ENCODE measurements around the gene LOXHD1.

GRCh38 chr18:46571756-46572155 is 85.3 kb downstream of the LOXHD1 start:
- TF ChIP-seq, protein P1, sequence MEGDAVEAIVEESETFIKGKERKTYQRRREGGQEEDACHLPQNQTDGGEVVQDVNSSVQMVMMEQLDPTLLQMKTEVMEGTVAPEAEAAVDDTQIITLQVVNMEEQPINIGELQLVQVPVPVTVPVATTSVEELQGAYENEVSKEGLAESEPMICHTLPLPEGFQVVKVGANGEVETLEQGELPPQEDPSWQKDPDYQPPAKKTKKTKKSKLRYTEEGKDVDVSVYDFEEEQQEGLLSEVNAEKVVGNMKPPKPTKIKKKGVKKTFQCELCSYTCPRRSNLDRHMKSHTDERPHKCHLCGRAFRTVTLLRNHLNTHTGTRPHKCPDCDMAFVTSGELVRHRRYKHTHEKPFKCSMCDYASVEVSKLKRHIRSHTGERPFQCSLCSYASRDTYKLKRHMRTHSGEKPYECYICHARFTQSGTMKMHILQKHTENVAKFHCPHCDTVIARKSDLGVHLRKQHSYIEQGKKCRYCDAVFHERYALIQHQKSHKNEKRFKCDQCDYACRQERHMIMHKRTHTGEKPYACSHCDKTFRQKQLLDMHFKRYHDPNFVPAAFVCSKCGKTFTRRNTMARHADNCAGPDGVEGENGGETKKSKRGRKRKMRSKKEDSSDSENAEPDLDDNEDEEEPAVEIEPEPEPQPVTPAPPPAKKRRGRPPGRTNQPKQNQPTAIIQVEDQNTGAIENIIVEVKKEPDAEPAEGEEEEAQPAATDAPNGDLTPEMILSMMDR (IDR thresholded peaks at IDR 0.05; ENCODE audit: low read depth, low read length), result no peak
- no peak for TF ChIP-seq POLR2A (IDR thresholded peaks at IDR 0.05; ENCODE audit: extremely low read depth, insufficient read length)
- TF ChIP-seq, protein P2, sequence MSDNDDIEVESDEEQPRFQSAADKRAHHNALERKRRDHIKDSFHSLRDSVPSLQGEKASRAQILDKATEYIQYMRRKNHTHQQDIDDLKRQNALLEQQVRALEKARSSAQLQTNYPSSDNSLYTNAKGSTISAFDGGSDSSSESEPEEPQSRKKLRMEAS (IDR thresholded peaks at IDR 0.05; ENCODE audit: low read depth, low read length), result no peak
